HepG2 (cell line): ENCODE results near the gene PIGW. TPM values are rescaled to one million over a fixed set of nuclear protein-coding genes. Genes with fewer than 3 reads are reported as not detected.
A peak's percentile ranks its signal among the peaks of the same experiment; 100 is the strongest.

ENCODE experiments used
- FOXO1 ChIP-seq: sonication (generic); formaldehyde crosslinking; IDR thresholded peaks from 2 replicates; pipeline ENCODE4 v1.4.0; 2020; ENCODE audit warnings: missing genetic modification reagents
- GABPB1 ChIP-seq: IDR thresholded peaks from 2 replicates; pipeline ENCODE4 v1.6.1; 2016; ENCODE audit warnings: mild to moderate bottlenecking, missing genetic modification reagents, moderate library complexity, missing compliant biosample characterization
- ISX ChIP-seq: sonication (generic); formaldehyde crosslinking; conservative IDR thresholded peaks from 2 replicates; pipeline ENCODE4 v1.5.0; 2020; ENCODE audit warnings: missing genetic modification reagents
- MTA3 ChIP-seq: sonication (generic); formaldehyde crosslinking; IDR thresholded peaks from 2 replicates; pipeline ENCODE4 v1.4.0; 2020; ENCODE audit warnings: missing genetic modification reagents
- THAP11 ChIP-seq: IDR thresholded peaks from 2 replicates; pipeline ENCODE4 v1.6.1; 2016; ENCODE audit warnings: missing biosample characterization, missing genetic modification reagents
- TSC22D2 ChIP-seq: sonication (generic); formaldehyde crosslinking; IDR thresholded peaks from 2 replicates; pipeline ENCODE4 v1.5.1; 2020; ENCODE audit warnings: missing genetic modification reagents, mild to moderate bottlenecking, borderline replicate concordance
- ZBTB25 ChIP-seq: IDR thresholded peaks from 2 replicates; pipeline ENCODE4 v1.6.1; 2018; ENCODE audit warnings: missing genetic modification reagents
- ZFAT ChIP-seq: sonication (generic); formaldehyde crosslinking; conservative IDR thresholded peaks from 2 replicates; pipeline ENCODE4 v1.8.1; 2023; ENCODE audit warnings: missing genetic modification reagents, inconsistent platforms
- ZNF512B ChIP-seq: sonication (generic); formaldehyde crosslinking; IDR thresholded peaks from 2 replicates; pipeline ENCODE4 v1.5.1; 2020; ENCODE audit warnings: missing genetic modification reagents, mild to moderate bottlenecking, borderline replicate concordance
- ZNF543 ChIP-seq: sonication (generic); formaldehyde crosslinking; IDR thresholded peaks from 2 replicates; pipeline ENCODE4 v1.4.0; 2020; ENCODE audit warnings: mild to moderate bottlenecking, missing genetic modification reagents
- ZNF770 ChIP-seq: sonication (generic); formaldehyde crosslinking; IDR thresholded peaks from 2 replicates; pipeline ENCODE4 v1.5.0; 2020; ENCODE audit warnings: mild to moderate bottlenecking, missing genetic modification reagents
- ZSCAN9 ChIP-seq: IDR thresholded peaks from 2 replicates; pipeline ENCODE4 v1.6.1; 2016; ENCODE audit warnings: borderline replicate concordance
- polyA plus RNA-seq, 8 experiments: library from polyadenylated mRNA; depleted of rRNA in 3 of 8; stranded (reverse) in 7 of 8; unstranded in 1 of 8; fragments of >200 nt; fragmentation: Illumina TruSeq in 4 of 8; extraction: Trizol in 4 of 8; gene quantifications; 2 replicates each; pipeline versions ENCODE4 v1.2.1 to v1.2.3, GENCODE V29; 2011 to 2016; ENCODE audit warnings: low read depth in 4 of 8, missing spikeins in 1 of 8, mixed read lengths in 1 of 8; ENCODE audit not compliant: insufficient read depth in 1 of 8
- total RNA-seq, 5 experiments: library from RNA; depleted of rRNA; stranded (reverse); fragments of >200 nt; fragmentation: Illumina TruSeq; extraction: Trizol; gene quantifications; 2 replicates each; pipeline ENCODE4 v1.2.3, GENCODE V29; 2016; ENCODE audit warnings: low read depth in 1 of 5
- TF ChIP-seq, protein P1 (sequence below), 2 experiments: IDR thresholded peaks; 2 replicates each; pipeline ENCODE4 v1.6.1; 2011 to 2012; ENCODE audit warnings: low read length in 2 of 2, borderline replicate concordance in 1 of 2, low read depth in 1 of 2, mild to moderate bottlenecking in 1 of 2, moderate library complexity in 1 of 2
- TF ChIP-seq, protein P2 (sequence below): fragments of 450-650 bp; IDR thresholded peaks from 2 replicates; pipeline ENCODE4 v1.6.1; 2017
- TF ChIP-seq, protein P3 (sequence below): sonication (generic); formaldehyde crosslinking; IDR thresholded peaks from 2 replicates; pipeline ENCODE4 v1.4.0; 2020; ENCODE audit warnings: mild to moderate bottlenecking, missing genetic modification reagents

The PIGW gene
- total and polyA plus RNA-seq, 2 of the 13 experiments (the other 11 are each of a cell fraction or from before 2014, with no cell fraction given), result 9.0 to 24.0 TPM

GRCh38 chr17:36534840-36535668 lies at the start of gene PIGW, which contains the start of gene MYO19 (continued):
- TF ChIP-seq, protein P1, sequence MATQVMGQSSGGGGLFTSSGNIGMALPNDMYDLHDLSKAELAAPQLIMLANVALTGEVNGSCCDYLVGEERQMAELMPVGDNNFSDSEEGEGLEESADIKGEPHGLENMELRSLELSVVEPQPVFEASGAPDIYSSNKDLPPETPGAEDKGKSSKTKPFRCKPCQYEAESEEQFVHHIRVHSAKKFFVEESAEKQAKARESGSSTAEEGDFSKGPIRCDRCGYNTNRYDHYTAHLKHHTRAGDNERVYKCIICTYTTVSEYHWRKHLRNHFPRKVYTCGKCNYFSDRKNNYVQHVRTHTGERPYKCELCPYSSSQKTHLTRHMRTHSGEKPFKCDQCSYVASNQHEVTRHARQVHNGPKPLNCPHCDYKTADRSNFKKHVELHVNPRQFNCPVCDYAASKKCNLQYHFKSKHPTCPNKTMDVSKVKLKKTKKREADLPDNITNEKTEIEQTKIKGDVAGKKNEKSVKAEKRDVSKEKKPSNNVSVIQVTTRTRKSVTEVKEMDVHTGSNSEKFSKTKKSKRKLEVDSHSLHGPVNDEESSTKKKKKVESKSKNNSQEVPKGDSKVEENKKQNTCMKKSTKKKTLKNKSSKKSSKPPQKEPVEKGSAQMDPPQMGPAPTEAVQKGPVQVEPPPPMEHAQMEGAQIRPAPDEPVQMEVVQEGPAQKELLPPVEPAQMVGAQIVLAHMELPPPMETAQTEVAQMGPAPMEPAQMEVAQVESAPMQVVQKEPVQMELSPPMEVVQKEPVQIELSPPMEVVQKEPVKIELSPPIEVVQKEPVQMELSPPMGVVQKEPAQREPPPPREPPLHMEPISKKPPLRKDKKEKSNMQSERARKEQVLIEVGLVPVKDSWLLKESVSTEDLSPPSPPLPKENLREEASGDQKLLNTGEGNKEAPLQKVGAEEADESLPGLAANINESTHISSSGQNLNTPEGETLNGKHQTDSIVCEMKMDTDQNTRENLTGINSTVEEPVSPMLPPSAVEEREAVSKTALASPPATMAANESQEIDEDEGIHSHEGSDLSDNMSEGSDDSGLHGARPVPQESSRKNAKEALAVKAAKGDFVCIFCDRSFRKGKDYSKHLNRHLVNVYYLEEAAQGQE (IDR thresholded peaks at IDR 0.05; ENCODE audit: borderline replicate concordance in 1 of 2, low read depth in 1 of 2, low read length in 2 of 2), result peak in 1 of 2 experiments; percentile 11; a peak in 1 of 4 replicates
- TF ChIP-seq ZNF512B (CRISPR knock-in tag), result no peak
- TF ChIP-seq GABPB1 (CRISPR knock-in tag), result peak; percentile 98
- TF ChIP-seq ISX (CRISPR knock-in tag), result peak; percentile 79; the same call in 1 of the 2 replicates
- no peak for TF ChIP-seq ZNF543
- TF ChIP-seq, protein P2, sequence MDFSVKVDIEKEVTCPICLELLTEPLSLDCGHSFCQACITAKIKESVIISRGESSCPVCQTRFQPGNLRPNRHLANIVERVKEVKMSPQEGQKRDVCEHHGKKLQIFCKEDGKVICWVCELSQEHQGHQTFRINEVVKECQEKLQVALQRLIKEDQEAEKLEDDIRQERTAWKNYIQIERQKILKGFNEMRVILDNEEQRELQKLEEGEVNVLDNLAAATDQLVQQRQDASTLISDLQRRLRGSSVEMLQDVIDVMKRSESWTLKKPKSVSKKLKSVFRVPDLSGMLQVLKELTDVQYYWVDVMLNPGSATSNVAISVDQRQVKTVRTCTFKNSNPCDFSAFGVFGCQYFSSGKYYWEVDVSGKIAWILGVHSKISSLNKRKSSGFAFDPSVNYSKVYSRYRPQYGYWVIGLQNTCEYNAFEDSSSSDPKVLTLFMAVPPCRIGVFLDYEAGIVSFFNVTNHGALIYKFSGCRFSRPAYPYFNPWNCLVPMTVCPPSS, result no peak
- peak; percentile 91 for TF ChIP-seq THAP11 (CRISPR knock-in tag)
- TF ChIP-seq FOXO1 (CRISPR knock-in tag), result 0 out of 2 replicates have a peak, but pooled peaks have one; percentile 15
- no peak for TF ChIP-seq ZBTB25 (CRISPR knock-in tag)
- peak; percentile 75; the same call in 1 of the 2 replicates for TF ChIP-seq ZFAT (CRISPR knock-in tag)
- TF ChIP-seq, protein P3, sequence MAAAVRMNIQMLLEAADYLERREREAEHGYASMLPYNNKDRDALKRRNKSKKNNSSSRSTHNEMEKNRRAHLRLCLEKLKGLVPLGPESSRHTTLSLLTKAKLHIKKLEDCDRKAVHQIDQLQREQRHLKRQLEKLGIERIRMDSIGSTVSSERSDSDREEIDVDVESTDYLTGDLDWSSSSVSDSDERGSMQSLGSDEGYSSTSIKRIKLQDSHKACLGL (CRISPR knock-in tag), result peak; percentile 95; the same call in 1 of the 2 replicates
- TF ChIP-seq ZNF770 (CRISPR knock-in tag), result peak; percentile 44; the same call in 1 of the 2 replicates
- peak; percentile 10; the same call in 1 of the 2 replicates for TF ChIP-seq ZSCAN9 (CRISPR knock-in tag)
- TF ChIP-seq MTA3 (CRISPR knock-in tag), result no peak
- no peak; the same call in 1 of the 2 replicates for TF ChIP-seq TSC22D2 (CRISPR knock-in tag)
